Measurements from ENCODE around the gene GRB2.

The GRB2 gene

GRCh38 chr17:75404731-75405364, 630 bp downstream of the GRB2 start:
- H3K4me1 ChIP-seq (ENCODE audit: control insufficient read depth in 2 of 2, insufficient read depth in 1 of 2, low read depth in 1 of 2, low read length in 2 of 2), result peaks cover 2% of the 10 kb centered on the region in 2 donors
- H2BK5ac ChIP-seq (ENCODE audit: low read length), result peak overlapping the region; percentile 77
- H2BK15ac ChIP-seq (ENCODE audit: low read length), result no peak overlapping the region
- no peak overlapping the region for H4K91ac ChIP-seq (ENCODE audit: low read depth, low read length, poor library complexity)
- no peaks in the 10 kb centered on the region for H3K79me1 ChIP-seq (ENCODE audit: low read depth, low read length)
- H2BK12ac ChIP-seq (ENCODE audit: low read length), result no peak overlapping the region
- no peaks in the 10 kb centered on the region for H3K27me3 ChIP-seq (ENCODE audit: control insufficient read depth in 3 of 3, insufficient read depth in 3 of 3, low read depth in 1 of 3, low read length in 3 of 3)
- peak overlapping the region; percentile 75 for H3K4me2 ChIP-seq (ENCODE audit: insufficient read depth, low read length, poor library complexity, severe bottlenecking)
- H3K4ac ChIP-seq (ENCODE audit: low read length), result no peak overlapping the region
- H3K4me3 ChIP-seq (ENCODE audit: low read length in 2 of 2), result peak overlapping the region; percentile 72 to 98
- H2BK120ac ChIP-seq (ENCODE audit: low read depth, low read length), result no peak overlapping the region
- H2AFZ ChIP-seq (ENCODE audit: low read length), result peak overlapping the region; percentile 93
- no peaks in the 10 kb centered on the region for H3K9me3 ChIP-seq (replicated peaks in 1 of 2; ENCODE audit: control insufficient read depth in 2 of 2, insufficient read depth in 1 of 2, low read depth in 1 of 2, low read length in 2 of 2)
- peak overlapping the region; percentile 66 for H3K27ac ChIP-seq (replicated peaks; ENCODE audit: low read length)
- no peak overlapping the region for H2AK5ac ChIP-seq (ENCODE audit: low read depth, low read length)
- peak overlapping the region; percentile 97 for H3K18ac ChIP-seq (ENCODE audit: low read length)
- no peak overlapping the region for H3K14ac ChIP-seq (ENCODE audit: low read length)
- H4K8ac ChIP-seq (ENCODE audit: low read depth, low read length), result no peak overlapping the region
- DNase-seq (ENCODE audit: low spot score), result no peak
- no CpG with 5 or more reads among the region's 37 CpGs for WGBS, 2 donors (ENCODE audit: extremely low coverage in 2 of 2, insufficient read length in 2 of 2, insufficient replicate concordance in 1 of 2)
- H3K36me3 ChIP-seq (replicated peaks in 1 of 2; ENCODE audit: control insufficient read depth in 2 of 2, insufficient read depth in 2 of 2, low read length in 2 of 2), result no peaks in the 10 kb centered on the region
- H3K9ac ChIP-seq (ENCODE audit: low read depth, low read length, poor library complexity), result peak overlapping the region; percentile 99
- H3K23ac ChIP-seq (ENCODE audit: low read depth, low read length, poor library complexity), result peak overlapping the region; percentile 96

- H3K14ac ChIP-seq (ENCODE audit: low read length), result no peak overlapping the region
- no peak for DNase-seq (ENCODE audit: low spot score)
- H2AFZ ChIP-seq (ENCODE audit: low read length), result peak overlapping the region; percentile 93
- H3K36me3 ChIP-seq (replicated peaks in 1 of 2; ENCODE audit: control insufficient read depth in 2 of 2, insufficient read depth in 2 of 2, low read length in 2 of 2), result no peaks in the 10 kb centered on the region
- H3K27ac ChIP-seq (replicated peaks; ENCODE audit: low read length), result no peak overlapping the region
- no peak overlapping the region for H4K91ac ChIP-seq (ENCODE audit: low read depth, low read length, poor library complexity)
- no peak overlapping the region for H2BK120ac ChIP-seq (ENCODE audit: low read depth, low read length)
- no peak overlapping the region for H2BK12ac ChIP-seq (ENCODE audit: low read length)
- whole genome bisulfite sequencing, 2 donors (ENCODE audit: extremely low coverage in 2 of 2, insufficient read length in 2 of 2, insufficient replicate concordance in 1 of 2), result no CpG with 5 or more reads among the region's 15 CpGs
- H3K4me1 ChIP-seq (ENCODE audit: control insufficient read depth in 2 of 2, insufficient read depth in 1 of 2, low read depth in 1 of 2, low read length in 2 of 2), result peaks cover 2% of the 10 kb centered on the region in 2 donors
- H2BK5ac ChIP-seq (ENCODE audit: low read length), result no peak overlapping the region
- no peak overlapping the region for H4K8ac ChIP-seq (ENCODE audit: low read depth, low read length)
- no peaks in the 10 kb centered on the region for H3K79me1 ChIP-seq (ENCODE audit: low read depth, low read length)
- H2BK15ac ChIP-seq (ENCODE audit: low read length), result no peak overlapping the region
- H2AK5ac ChIP-seq (ENCODE audit: low read depth, low read length), result no peak overlapping the region
- no peaks in the 10 kb centered on the region for H3K27me3 ChIP-seq (ENCODE audit: control insufficient read depth in 3 of 3, insufficient read depth in 3 of 3, low read depth in 1 of 3, low read length in 3 of 3)
- H3K4me2 ChIP-seq (ENCODE audit: insufficient read depth, low read length, poor library complexity, severe bottlenecking), result peak overlapping the region; percentile 75
- no peak overlapping the region for H3K4ac ChIP-seq (ENCODE audit: low read length)
- H3K18ac ChIP-seq (ENCODE audit: low read length), result no peak overlapping the region
- no peaks in the 10 kb centered on the region for H3K9me3 ChIP-seq (replicated peaks in 1 of 2; ENCODE audit: control insufficient read depth in 2 of 2, insufficient read depth in 1 of 2, low read depth in 1 of 2, low read length in 2 of 2)
- no peak overlapping the region for H3K23ac ChIP-seq (ENCODE audit: low read depth, low read length, poor library complexity)
- peak overlapping the region; percentile 72 to 98 for H3K4me3 ChIP-seq (ENCODE audit: low read length in 2 of 2)
- H3K9ac ChIP-seq (ENCODE audit: low read depth, low read length, poor library complexity), result no peak overlapping the region
Measured at GRCh38 chr17:75404223-75404730, 1.2 kb downstream of the GRB2 start.

GRCh38 chr17:75403131-75403530, 2.3 kb downstream of the GRB2 start:
- Histone ChIP-seq H2BK120ac (ENCODE audit: low read depth, low read length) (no peak overlapping the region), H3K9ac (ENCODE audit: low read depth, low read length, poor library complexity) (no peak overlapping the region), H3K14ac (ENCODE audit: low read length) (no peak overlapping the region), H3K27me3 (ENCODE audit: control insufficient read depth in 3 of 3, insufficient read depth in 3 of 3, low read depth in 1 of 3, low read length in 3 of 3) (no peaks in the 10 kb centered on the region), H3K27ac (replicated peaks; ENCODE audit: low read length) (no peak overlapping the region), H3K23ac (ENCODE audit: low read depth, low read length, poor library complexity) (no peak overlapping the region), H2AK5ac (ENCODE audit: low read depth, low read length) (no peak overlapping the region), H3K4me3 (ENCODE audit: low read length in 2 of 2) (no peak overlapping the region), H2BK12ac (ENCODE audit: low read length) (no peak overlapping the region), H3K4me1 (ENCODE audit: control insufficient read depth in 2 of 2, insufficient read depth in 1 of 2, low read depth in 1 of 2, low read length in 2 of 2) (peaks cover 2% of the 10 kb centered on the region in 2 donors), H3K4ac (ENCODE audit: low read length) (no peak overlapping the region), H4K8ac (ENCODE audit: low read depth, low read length) (no peak overlapping the region), H3K79me1 (ENCODE audit: low read depth, low read length) (peaks cover 4% of the 10 kb centered on the region), H2BK5ac (ENCODE audit: low read length) (no peak overlapping the region), H3K18ac (ENCODE audit: low read length) (no peak overlapping the region), H3K36me3 (replicated peaks in 1 of 2; ENCODE audit: control insufficient read depth in 2 of 2, insufficient read depth in 2 of 2, low read length in 2 of 2) (no peaks in the 10 kb centered on the region), H3K4me2 (ENCODE audit: insufficient read depth, low read length, poor library complexity, severe bottlenecking) (no peak overlapping the region), H3K9me3 (replicated peaks in 1 of 2; ENCODE audit: control insufficient read depth in 2 of 2, insufficient read depth in 1 of 2, low read depth in 1 of 2, low read length in 2 of 2) (no peaks in the 10 kb centered on the region), H2BK15ac (ENCODE audit: low read length) (no peak overlapping the region), H4K91ac (ENCODE audit: low read depth, low read length, poor library complexity) (no peak overlapping the region), H2AFZ (ENCODE audit: low read length) (no peak overlapping the region)
- no peak for DNase-seq (ENCODE audit: low spot score)
- WGBS, 2 donors (ENCODE audit: extremely low coverage in 2 of 2, insufficient read length in 2 of 2, insufficient replicate concordance in 1 of 2), result no CpG with 5 or more reads among the region's 5 CpGs

- Histone ChIP-seq H3K4ac (ENCODE audit: low read length) (no peak overlapping the region), H3K14ac (ENCODE audit: low read length) (no peak overlapping the region), H2AFZ (ENCODE audit: low read length) (no peak overlapping the region), H3K36me3 (replicated peaks in 1 of 2; ENCODE audit: control insufficient read depth in 2 of 2, insufficient read depth in 2 of 2, low read length in 2 of 2) (no peaks in the 10 kb centered on the region), H3K9me3 (replicated peaks in 1 of 2; ENCODE audit: control insufficient read depth in 2 of 2, insufficient read depth in 1 of 2, low read depth in 1 of 2, low read length in 2 of 2) (no peaks in the 10 kb centered on the region), H3K9ac (ENCODE audit: low read depth, low read length, poor library complexity) (no peak overlapping the region), H3K4me1 (ENCODE audit: control insufficient read depth in 2 of 2, insufficient read depth in 1 of 2, low read depth in 1 of 2, low read length in 2 of 2) (peaks cover 2% of the 10 kb centered on the region in 2 donors), H3K23ac (ENCODE audit: low read depth, low read length, poor library complexity) (no peak overlapping the region), H2AK5ac (ENCODE audit: low read depth, low read length) (no peak overlapping the region), H3K27ac (replicated peaks; ENCODE audit: low read length) (no peak overlapping the region), H4K91ac (ENCODE audit: low read depth, low read length, poor library complexity) (no peak overlapping the region), H3K4me2 (ENCODE audit: insufficient read depth, low read length, poor library complexity, severe bottlenecking) (no peak overlapping the region), H2BK120ac (ENCODE audit: low read depth, low read length) (no peak overlapping the region), H2BK5ac (ENCODE audit: low read length) (no peak overlapping the region), H3K4me3 (ENCODE audit: low read length in 2 of 2) (no peak overlapping the region), H4K8ac (ENCODE audit: low read depth, low read length) (no peak overlapping the region), H3K27me3 (ENCODE audit: control insufficient read depth in 3 of 3, insufficient read depth in 3 of 3, low read depth in 1 of 3, low read length in 3 of 3) (no peaks in the 10 kb centered on the region), H2BK15ac (ENCODE audit: low read length) (no peak overlapping the region), H3K79me1 (ENCODE audit: low read depth, low read length) (peaks cover 6% of the 10 kb centered on the region), H3K18ac (ENCODE audit: low read length) (no peak overlapping the region), H2BK12ac (ENCODE audit: low read length) (no peak overlapping the region)
- no CpG with 5 or more reads among the region's 2 CpGs for WGBS, 2 donors (ENCODE audit: extremely low coverage in 2 of 2, insufficient read length in 2 of 2, insufficient replicate concordance in 1 of 2)
- DNase-seq (ENCODE audit: low spot score), result no peak
Measured at GRCh38 chr17:75402026-75402425, 3.5 kb downstream of the GRB2 start.

Measured in neuronal stem cell (in vitro differentiated cells).